ENCODE results near the gene ELFN1.
"Not testable (repeated sequence)": the region's sequence is repeated elsewhere in the genome, so short reads cannot be mapped to it uniquely, and the experiment has no call there.

The ELFN1 gene

DNA sequence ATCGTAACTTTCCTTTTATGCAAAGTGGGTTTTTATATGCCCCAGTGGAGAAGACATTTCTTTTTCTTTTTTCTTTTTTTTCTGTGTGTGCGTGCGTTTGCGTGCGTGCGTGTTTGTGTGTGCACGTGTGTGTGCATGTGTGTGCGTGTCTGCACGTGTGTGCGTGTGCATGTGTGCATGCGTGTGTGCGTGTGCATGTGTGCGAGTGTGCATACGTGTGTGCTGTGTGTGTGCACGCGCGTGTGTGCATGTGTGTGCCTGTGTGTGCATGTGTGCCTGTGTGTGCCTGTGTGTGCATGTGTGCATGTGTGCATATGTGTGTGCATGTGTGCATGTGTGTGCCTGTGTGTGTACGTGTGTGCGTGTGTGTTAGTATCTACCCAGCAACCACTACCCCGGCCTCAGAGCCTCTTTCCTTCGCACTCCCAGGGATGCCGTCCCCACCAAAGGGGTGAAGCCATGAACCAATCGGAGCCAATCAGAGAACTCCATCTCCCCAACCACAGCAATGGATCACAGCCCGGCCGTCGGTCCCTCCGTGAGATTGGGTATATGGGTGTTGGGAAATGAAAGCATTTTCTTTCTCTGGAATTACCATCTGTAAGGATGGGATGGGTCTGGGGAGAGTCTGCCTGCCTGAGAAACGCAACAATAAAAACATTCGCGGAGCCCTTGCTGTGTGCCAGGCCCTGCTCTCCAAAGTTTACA lies 92.3 kb downstream of the ELFN1 start:
- DNase-seq, result no peak

DNA sequence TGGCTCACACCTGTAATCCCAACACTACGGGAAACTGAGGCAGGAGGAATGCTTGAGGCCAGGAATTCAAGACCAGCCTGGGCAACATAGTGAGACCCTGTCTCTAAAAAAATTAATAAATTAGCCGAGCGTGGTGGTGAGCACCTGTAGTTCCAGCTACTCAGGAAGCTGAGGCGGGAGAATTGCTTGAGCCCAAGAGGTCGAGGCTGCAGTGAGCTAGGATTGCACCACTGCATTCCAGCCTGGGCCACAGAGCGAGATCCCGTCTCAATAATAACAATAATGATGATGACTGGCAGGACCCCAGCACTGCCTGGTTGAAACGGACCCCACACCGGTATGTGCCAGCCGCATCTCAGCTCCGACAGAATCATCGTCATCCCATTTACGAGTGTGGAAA lies 93.0 kb downstream of the ELFN1 start:
- DNase-seq, result no peak

DNA sequence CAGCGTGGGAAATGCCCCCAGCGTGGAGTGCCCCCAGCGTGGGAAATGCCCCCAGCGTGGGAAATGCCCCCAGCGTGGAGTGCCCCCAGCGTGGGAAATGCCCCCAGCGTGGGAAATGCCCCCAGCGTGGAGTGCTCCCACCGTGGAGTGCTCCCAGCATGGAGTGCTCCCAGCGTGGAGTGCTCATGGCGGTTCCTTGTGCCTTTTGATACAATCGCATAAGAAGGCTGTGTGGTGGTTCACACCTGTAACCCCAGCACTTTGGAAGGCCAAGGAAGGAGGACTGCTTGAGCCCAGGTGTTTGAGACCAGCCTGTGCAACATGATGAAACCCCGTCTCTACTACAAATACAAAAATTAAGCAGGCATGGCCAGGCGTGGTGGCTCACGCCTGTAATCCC lies 93.8 kb downstream of the ELFN1 start:
- not testable (repeated sequence) for DNase-seq

DNA sequence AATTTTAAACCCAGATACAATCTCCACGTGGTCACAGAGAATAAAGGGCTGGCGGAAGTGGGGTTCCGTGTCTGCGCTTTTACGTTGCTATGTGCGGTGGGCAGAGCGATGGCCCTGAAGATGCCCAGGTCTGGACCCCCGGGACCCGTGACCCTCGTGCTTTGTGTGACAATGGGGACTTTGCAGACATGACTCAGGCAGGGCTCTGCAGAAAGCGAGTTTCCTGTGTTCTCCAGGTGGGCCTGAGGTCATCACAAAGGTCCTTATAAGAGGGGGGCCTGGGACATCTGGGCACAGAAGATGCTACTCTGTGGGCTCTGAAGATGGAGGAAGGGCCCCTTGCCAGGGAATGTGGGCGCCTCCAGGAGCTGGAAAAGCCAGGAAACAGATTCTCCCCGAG lies 95.3 kb downstream of the ELFN1 start:
- DNase-seq, result no peak

DNA sequence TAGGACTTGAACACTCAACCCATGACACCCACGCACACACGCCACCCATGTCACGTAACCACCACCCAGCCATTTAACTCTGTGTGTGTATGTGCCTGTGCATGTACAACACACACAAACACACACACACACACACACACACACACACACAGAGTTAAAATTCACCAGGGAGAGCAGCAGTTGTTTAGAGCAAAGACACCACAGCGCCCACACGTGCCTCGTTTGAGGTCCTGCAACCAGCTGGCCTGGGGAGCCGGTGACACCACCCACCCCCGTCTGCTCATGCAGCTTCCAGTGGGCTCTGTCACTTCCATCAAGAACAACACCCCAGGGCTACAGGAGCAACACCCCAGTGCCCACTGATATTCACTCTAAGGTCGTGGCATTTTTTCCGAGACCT lies 97.4 kb downstream of the ELFN1 start:
- no peak for DNase-seq

DNA sequence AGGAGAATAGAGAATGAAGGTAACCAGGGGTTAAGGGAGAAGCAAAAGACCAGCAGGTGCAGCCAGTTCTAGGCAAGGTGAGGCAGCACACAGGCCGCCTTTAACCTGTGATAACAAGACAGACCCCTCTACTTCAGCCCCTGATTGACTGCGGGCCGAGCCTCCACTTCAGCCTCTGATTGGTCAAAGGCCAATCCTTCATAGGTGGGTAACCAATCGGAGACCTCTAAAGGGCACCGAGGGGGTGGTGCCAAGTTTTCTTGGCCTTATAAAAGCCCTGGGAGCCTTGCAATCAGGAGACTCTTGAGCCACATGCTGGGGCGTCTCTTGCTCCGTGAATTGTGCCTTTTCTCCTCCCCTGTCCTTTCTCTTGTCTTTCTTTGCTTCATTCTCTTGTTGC lies 98.8 kb downstream of the ELFN1 start:
- no peak for DNase-seq

DNA sequence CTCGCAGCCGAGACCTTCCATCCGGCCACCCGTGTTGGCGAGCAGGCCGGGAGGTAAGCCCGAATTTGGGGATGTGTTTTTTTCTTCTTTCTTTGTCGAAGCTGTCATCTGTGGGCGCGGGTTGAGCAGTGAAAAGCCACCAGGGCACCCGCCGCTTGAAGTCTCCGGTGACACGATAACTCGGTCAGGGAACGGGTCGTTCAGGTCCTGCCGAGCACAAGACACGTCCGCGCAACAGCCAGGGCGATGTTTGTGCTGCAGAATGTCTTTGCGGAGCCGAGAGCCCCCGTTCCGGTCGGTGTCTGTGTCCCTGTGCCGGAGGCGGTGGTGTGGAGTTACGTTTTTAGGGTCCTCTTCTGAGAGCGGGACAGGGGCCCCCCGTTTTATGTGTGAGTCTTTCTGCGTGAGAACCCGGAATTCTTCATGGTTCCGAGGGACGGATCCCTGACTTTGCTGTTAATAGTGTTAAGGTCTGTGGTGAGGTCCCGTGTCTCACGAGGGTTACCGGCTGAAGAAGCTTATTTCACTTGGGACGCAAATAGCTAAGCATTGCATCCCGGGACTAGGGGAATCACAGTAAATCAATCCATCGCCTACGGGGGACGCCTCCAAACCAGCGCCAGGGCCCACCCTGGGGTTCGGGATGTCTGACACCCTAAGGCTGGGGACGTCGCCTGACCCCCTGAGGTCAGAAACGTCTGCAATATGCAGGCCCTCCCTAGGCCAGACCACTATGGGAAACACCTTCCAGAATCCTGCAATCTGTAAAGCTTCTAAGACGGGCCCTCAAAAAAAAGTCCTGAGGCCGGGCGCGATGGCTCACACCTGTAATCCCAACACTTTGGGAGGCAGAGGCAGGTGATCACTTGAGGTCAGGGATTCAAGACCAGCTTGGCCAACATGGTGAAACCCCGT lies 99.5 kb downstream of the ELFN1 start:
- no peak for DNase-seq

DNA sequence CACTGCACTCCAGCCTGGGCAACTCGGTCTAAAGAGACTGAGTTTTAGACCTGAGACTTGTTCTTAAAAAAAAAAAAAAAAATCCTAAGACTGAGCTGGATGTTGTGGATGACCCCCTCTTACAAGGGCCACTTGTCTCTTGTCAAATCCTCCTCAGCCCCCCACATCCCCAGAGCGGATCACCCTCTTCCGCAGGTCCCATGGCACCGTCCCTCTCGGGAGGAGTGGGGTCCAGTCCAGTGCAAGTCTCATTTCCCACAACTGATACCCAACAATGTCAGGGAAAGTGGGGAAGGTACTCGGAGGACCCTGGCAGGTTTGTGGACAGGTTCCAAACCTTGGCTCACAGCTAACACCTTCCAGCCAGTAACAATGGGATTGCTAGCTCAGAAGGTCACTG lies 100.3 kb downstream of the ELFN1 start:
- DNase-seq, result no peak

DNA sequence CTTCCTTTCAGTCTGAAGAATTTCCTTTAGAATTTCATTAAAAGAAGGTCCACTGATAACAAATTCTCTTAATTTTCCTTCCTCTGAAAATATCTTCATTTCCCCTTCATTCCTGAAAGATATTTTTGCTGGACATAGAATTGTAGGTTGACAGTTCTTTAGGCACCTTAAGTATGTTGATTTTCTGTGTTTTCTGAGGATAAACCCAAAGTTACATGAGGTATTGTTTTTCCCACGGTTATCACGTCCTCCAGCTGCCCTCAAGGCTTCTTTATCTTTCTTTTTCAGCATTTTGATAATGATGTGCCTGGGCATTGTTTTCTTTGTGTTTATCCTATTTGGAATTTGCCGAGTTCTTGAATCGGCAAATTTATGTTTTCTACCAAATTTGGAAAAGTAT lies 105.3 kb downstream of the ELFN1 start:
- DNase-seq, result no peak

DNA sequence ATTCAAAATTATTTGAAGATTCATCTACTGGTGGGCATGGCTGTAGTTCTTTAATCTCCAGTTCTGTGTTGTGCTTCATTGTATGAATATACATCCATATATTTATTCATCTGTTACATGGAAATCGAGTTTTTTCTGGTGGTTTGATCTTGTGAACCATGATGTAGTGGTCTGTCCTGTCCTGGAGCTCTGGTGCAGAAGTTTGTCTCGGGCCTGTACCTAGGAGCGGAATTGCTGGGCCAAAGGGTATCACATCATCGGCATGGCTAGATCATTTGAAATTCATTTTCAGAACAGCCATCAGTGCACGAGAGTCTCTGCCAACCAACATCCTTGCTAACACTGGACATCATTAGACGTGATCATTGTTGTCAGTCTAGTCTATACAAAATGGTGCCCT lies 107.0 kb downstream of the ELFN1 start:
- no peak for DNase-seq

DNA sequence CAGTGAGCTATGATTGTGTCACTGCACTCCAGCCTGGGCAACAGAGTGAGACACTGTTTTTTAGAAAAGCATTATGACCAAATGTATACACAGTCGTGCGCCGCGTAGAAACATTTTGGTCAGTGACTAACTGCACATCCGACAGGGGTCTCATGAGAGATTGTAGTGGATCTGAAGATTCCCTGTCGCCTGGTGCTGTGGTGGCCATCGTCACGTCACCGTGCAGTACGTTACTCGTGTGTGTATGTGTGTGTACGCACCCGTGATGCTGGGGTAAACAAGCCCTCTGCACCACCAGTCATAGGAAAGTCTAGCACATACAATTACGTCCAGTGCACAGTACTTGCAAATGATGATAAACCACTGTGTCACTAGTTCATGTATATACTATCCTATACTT lies 109.4 kb downstream of the ELFN1 start:
- no peak for DNase-seq

DNA sequence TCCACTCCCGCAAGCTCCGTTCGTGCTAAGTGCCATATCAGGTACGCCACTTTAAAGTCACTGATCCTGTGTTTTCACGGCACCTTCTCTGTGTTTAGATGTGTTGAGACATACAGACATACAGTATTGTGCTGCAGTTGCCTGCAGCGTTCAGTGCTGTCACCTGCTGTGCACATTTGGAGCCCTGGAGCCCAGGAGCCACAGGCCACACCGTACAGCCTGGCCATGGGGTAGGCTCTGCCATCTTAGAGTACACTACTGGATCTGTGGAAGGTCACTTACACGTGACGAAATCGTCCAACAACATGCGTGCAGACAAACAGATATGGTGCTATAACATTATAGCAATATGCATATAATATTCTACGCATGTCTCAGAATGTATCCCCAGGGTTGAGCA lies 111.3 kb downstream of the ELFN1 start:
- no peak for DNase-seq

DNA sequence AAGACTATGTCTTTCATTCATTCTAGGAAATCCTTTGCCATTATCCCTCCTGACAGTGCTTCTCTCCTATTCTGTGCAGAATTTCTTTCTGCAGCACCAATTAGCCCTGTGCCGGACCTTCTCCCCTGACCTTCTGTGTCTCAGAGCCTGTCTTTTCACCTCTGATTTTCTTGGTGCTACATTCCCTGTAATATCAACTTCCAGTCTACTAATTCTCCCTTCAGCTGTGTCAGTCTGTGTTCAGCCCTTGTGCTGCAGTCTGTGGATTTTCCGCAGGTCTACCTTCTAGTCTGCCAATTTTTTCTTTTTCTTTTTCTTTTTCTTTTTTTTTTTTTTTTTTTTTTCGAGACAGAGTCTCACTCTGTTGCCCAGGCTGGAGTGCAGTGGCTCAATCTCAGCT lies 115.8 kb downstream of the ELFN1 start:
- DNase-seq, result no peak

DNA sequence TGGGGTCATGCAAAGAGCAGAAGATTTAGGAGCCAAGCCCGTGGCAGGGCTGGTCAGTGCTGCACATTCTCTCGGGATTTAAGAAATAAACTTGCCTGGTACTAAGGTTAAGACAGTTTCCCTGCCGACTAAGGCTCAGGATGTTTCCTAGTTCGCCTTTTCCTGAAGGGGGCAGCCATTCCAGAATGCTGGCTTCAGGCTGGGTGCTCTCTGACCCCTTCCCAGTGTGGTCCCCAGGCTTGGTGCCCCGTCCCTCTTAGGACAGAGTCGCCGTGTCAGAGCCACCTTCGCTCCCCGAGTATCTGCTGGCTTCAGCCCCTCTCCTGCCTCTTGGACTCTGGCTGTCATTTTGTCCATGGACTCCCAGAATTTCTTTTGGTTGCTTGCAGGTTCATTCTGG lies 117.2 kb downstream of the ELFN1 start:
- DNase-seq, result no peak

DNA sequence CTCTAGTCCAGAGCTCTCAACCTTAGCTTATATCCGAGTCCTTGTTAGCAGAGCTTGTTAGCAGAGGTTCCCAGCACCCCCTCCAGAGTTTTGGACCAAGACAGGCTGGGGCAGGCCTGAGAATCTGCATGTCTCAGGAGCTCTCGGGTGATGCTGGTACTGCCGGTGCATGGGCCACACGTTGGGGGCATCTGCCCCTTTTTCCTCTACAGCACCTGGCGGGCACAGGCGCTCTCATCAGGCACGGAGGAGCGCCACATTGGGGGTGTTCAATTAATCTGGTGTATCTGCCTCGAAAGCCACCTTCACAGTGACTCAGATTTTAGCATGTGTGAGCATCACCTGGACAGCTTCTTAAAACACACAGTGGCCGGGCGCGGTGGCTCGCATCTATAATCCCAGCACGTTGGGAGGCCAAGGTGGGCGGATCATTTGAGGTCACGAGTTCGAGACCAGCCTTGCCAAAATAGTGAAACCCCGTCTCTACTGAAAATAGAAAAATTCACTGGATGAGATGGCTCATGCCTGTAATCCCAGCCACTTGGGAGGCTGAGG lies 117.7 kb downstream of the ELFN1 start:
- DNase-seq, result no peak

DNA sequence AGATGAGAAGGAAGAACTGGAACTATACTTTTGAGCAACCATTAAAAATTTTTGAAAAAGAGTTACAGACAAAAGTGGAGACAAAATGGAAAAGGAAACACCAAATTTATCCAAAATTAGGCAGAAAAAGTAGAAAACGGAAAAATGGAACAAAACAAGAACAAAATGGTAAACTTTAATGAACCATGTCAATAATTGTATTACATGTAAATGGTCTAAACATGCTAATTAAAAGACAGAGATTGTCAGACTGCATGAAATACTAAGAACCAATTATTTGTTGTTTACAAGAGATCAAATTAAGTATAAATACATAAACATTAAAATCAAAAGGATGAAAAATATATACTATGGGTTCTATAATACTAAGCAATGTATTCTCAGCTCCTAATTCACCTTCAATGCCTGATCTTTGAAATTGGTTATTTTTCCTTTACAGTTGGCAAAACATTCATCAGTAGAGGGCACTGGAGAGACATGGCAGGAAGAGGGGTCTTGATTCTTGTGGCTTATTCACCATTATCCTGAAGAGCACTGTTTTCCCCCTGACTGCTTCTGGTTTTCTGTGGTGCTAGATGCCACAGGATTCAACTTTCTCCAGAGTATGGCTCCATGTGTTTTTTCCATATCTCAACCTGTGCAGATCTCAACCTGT lies 124.9 kb downstream of the ELFN1 start:
- no peak for DNase-seq
